HG03460 (cell line): ENCODE data around the gene HCFC1.

Experiments used
- ATAC-seq: cut with Tn5 transposase; IDR thresholded peaks from one replicate; pipeline ENCODE4 v1.9.1; 2021; ENCODE audit not compliant: unreplicated experiment

HCFC1 gene

GRCh38 chrX:153941336-153942252 is 30.0 kb downstream of the HCFC1 start:
- ATAC-seq: no peak

- no peak for ATAC-seq
These were observed 32.0 kb downstream of the HCFC1 start for GRCh38 chrX:153939573-153939972.

DNA sequence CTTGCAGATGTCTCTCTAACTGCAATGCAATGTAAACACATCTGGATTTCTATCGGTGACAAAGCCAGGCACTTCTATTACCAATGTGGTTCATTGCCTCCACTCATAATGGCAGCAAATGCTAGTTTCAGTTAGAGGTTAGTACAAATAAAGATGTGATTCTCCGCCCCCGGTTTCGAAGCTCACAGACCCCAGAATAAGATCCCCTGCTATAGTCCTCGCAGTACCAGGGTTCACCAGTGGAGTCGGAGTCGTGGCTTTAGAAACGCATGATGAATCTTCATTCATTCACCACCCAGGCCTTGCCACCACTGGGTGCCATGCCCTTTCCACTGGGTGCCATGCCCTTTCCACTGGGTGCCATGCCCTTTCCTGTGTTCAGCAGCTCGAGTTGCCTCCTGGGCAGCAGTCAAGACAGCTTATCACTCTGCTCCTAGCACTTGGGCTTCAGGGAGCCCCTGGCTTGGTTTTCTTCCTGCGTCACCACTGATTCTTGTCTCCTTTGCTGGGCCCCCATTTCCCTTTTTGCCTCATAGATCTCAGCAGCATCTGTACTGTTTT is 33.3 kb downstream of the HCFC1 start:
- no peak for ATAC-seq

- no peak for ATAC-seq
These were observed 34.6 kb downstream of the HCFC1 start for GRCh38 chrX:153937056-153937455.

DNA sequence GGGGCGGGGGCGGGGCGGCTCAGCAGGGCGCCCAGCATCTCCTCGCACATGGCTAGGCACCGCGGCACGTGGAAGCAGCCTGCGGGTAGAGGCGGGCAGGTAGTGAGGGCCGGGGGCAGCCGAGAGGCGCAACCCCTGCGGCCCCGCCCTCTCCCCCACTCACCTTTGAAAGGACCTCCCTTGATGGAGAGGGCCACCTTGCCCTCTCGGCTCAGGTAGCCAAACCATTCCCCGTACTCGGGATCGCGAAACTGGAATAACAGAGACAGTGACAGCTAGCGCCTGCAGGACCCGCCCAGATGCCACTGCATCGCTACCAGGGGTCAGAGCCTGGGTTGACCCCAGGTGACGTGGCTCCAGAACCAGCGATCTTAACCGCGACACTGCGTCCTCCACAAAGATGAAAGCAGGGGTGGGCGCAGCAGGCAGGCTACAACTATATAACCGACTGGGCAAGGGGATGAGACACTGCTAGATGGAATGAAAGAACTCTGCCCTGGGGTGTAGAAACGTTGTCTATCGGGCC is 36.2 kb downstream of the HCFC1 start:
- ATAC-seq: no peak

DNA sequence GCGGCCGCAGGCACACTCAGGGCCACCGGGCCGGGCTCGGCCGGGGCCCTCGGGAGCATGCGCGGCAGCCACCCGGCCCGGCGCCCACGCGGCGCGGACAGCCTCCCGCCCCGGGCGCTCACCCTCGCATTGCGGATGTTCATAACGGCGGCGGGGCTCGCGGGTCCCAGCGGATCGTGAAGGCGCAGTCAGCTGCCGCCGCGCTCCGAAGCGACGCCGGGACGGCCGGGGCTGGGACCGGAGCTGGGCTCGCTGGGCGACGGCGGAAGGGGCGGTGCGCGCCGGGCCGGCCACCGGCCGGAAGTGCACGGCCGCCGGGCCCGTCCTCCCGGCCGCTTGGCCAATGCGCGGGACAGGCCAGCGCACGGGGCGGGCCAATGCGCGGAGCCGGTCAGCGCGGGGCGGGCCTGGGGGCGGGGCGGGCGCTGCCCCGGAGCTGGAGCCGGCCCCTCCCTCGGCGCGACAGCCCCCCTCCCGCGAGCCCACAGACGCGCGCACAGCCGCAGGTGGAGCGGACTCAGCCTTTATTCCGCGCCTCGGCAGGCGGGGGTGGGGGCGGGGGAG is 36.8 kb downstream of the HCFC1 start, which contains the start of gene NAA10:
Gene NAA10 (minus strand): TSS at position 276 of the 564 bp plus-strand sequence. CDS start 133 bp downstream, at position 143.
- ATAC-seq: peak; percentile 88

DNA sequence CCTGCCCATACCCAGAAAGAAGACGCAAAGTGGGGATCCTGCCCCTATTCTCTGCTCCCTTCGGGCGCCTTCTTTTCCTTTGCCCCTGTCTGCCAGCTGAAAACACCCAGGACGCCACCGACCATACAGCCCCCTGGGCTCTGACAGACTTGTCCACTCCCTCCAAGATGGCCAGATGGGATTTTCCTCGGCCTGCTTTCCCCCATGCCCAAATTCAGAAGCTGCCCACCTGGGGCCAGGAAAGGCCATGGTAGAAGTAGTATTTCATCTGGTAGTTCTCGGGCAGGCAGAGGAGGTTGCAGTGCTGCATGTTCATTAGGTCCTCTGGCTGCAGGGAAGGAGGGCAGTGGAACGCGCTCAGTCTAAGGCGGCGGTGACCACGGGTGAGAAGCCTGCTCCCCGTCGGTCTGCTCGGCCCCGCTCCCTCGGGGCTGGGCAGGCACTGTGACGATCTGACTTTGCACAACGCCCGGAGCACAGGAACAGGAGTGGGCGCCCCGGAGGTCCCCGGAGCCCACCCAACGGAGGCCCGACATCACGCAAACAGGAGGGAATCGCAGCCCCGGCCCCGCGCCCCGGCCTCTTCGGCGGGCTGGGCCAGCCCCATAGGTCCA is 37.4 kb downstream of the HCFC1 start:
- peak; percentile 10 for ATAC-seq

DNA sequence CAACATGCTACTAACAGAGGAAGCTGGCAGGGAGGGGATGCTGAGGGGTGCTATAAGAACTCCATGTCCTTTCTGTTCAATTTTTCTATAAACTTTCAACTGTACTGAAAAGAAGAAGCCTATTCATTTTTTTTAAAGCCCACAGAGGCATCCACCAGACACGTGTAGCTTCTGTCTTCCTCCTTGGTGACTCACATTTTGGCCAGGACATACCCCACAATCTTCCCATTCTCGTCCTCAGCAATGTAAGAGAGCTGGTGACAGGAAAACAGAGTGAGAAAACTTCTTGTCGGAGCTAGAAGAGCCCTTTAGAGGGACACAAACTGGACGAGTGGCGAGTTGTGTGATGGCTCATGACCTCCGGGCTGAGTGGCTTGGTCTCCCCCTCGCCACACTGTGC is 37.9 kb downstream of the HCFC1 start:
- ATAC-seq: no peak

DNA sequence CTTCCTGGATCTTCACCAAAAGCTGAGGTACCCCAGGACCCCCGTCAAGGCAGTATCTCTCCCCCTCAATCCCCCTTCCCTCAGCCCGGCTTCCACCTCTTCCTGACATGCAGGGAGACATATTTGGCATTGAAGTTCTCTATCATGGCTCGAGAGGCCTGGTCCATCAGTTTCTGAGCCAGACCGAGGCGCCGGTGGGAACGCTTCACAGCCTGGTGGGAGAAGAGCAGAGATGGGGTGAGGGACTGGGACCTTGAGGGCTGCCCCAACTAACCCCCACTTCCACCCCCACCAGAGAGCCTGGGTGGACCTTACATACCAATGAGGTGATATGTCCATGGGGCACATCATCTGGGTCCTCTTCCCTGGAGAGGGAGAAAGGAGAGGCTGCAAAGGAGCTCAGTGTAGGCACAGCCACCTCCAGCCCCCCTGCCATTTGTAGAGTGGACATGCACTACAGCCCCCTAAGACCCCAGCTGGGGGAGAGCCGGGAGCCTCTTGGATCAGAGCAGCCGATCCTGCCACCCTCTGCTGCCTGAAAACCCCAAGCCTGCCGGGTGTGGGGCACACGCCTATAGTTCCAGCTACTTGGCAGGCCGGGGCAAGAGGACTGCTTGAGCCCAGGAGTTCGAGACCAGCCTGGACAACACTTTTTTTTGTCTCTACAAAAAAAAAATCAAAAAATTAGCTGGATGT is 39.2 kb downstream of the HCFC1 start:
- ATAC-seq: no peak

GRCh38 chrX:153931748-153932147 is 39.9 kb downstream of the HCFC1 start:
- no peak for ATAC-seq

DNA sequence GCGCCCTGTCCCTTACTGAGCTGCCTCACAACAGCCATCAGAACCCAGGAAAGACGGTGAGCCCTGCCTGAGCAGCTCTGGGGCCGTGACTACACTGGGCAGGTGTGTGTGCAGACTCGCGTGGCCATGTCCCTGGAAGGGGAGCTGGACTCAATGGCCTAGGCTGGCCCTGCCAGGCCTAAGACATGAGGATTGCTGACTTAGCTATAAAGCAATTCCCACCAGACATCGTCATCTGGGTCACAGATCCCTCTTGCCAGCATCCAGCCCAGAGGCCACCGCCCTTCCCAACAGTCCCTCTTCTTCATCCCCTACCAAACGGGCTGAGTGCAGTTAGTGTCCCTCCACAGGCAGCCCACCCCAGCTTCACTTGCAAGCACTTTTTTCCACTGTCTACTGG is 40.5 kb downstream of the HCFC1 start:
- no peak for ATAC-seq

- ATAC-seq: no peak
These were observed 41.4 kb downstream of the HCFC1 start for GRCh38 chrX:153930011-153930910.

- ATAC-seq: no peak
These were observed 42.0 kb downstream of the HCFC1 start for GRCh38 chrX:153929576-153929975.

GRCh38 chrX:153928846-153929245 is 42.8 kb downstream of the HCFC1 start:
- no peak for ATAC-seq

DNA sequence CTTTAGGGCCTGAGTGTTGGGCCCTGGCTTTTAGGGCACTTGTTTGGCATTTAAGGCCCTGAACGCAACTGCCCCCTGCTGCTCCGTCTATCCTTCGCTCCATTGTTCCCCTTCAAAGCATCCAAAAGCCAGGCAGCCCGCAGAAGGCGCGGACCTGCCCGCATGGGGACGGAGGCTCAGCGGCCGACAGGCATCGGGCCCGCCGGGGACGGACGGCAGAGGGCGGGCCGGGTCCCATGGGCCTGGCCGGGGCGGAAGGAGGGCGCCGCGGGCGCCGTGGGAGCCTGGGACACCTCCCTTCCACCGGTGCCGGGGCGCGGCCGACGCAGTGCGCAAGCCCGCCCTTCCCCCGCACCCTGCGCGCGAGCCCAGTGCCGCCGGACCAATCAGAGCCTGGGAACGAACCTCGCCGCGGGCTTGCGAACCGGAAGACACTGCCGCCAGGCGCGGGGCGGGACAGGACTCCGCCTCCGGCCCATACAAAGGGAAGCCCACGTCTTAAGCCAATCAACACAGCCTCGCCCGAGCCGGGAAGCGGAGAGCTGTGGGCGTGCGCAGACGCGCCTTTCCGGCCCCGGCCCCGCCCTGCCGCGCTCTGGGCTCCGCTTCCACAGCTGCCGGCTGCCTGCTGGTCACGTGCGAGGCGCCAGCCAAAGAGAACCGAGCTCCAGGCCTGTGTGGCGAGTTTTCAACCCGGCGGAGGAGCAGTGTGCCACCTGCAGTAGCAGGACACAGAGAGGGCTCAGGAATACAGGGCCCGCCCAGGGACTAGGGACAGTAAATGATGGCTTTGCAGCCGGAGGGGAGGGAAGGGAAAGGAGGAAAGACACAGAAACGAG is 43.5 kb downstream of the HCFC1 start:
- ATAC-seq: peak; percentile 55

- ATAC-seq: no peak
These were observed 44.0 kb downstream of the HCFC1 start for GRCh38 chrX:153927672-153927921.

GRCh38 chrX:153926858-153927671 is 44.6 kb downstream of the HCFC1 start:
- ATAC-seq: peak; percentile 43

- peak; percentile 0 for ATAC-seq
These were observed 45.1 kb downstream of the HCFC1 start for GRCh38 chrX:153926552-153926857.
